SK-N-SH (cell line): ENCODE data around the gene SLC35E2B. TPM values are rescaled to one million over a fixed set of nuclear protein-coding genes. Genes with fewer than 3 reads are reported as not detected.

Experiments
- CTCF ChIA-PET: fragments of 300-600, 350-600 bp; formaldehyde crosslinking; extraction: SDS; loops from one replicate; lab custom pipeline; 2021; lab: Yijun Ruan, JAX
- POLR2A ChIA-PET: fragments of 350-600 bp; sonication (Branson Sonifier 250); formaldehyde crosslinking; extraction: SDS; loops from one replicate; lab custom pipeline; 2020; ENCODE audit warnings: antibody characterized with exemption, inconsistent platforms; lab: Yijun Ruan, JAX
- DNase-seq: peaks from one replicate; pipeline ENCODE4 v3.0.0; 2012
- H2AFZ ChIP-seq: fragments of 200-600 bp; sonication (generic); 2 replicates; pipeline ENCODE4 v1.8.1; 2016; ENCODE audit warnings: antibody characterized with exemption, mild to moderate bottlenecking, low read depth
- H3F3A ChIP-seq: fragments of 200-600 bp; sonication (generic); replicated peaks from 2 replicates; pipeline ENCODE3; 2016; ENCODE audit warnings: antibody characterized with exemption, mild to moderate bottlenecking; ENCODE audit not compliant: insufficient read depth
- H3K27ac ChIP-seq, 2 experiments: fragments of 200-500 bp in 1 of 2; fragments of 200-600 bp in 1 of 2; sonication (Bioruptor generic) in 1 of 2; sonication (generic), shearing (Covaris generic) in 1 of 2; 2 replicates each; pipeline versions ENCODE4 v1.5.1 to v1.6.1; 2014 to 2016; ENCODE audit warnings: low read depth in 2 of 2, inconsistent platforms in 1 of 2, low read length in 1 of 2, mild to moderate bottlenecking in 1 of 2, mixed read lengths in 1 of 2
- H3K27me3 ChIP-seq: fragments of 200-600 bp; sonication (generic), shearing (Covaris generic); 2 replicates; pipeline ENCODE4 v1.6.1; 2016; ENCODE audit warnings: mixed run types; ENCODE audit not compliant: insufficient read depth
- H3K36me3 ChIP-seq, 2 experiments: fragments of 200-500 bp in 1 of 2; fragments of 200-600 bp in 1 of 2; sonication (Bioruptor generic) in 1 of 2; sonication (generic) in 1 of 2; replicated peaks in 1 of 2; 2 replicates each; pipeline versions ENCODE3 to v1.5.1; 2014 to 2016; ENCODE audit warnings: low read length in 1 of 2, mild to moderate bottlenecking in 1 of 2; ENCODE audit not compliant: insufficient read depth in 2 of 2, control insufficient read depth in 1 of 2
- H3K4me1 ChIP-seq, 2 experiments: fragments of 200-500 bp in 1 of 2; fragments of 200-600 bp in 1 of 2; sonication (Bioruptor generic) in 1 of 2; sonication (generic), shearing (Covaris generic) in 1 of 2; 2 replicates each; pipeline versions ENCODE4 v1.5.1 to v1.6.1; 2014 to 2016; ENCODE audit warnings: low read depth in 1 of 2, low read length in 1 of 2, mixed run types in 1 of 2; ENCODE audit not compliant: insufficient read depth in 2 of 2, control insufficient read depth in 1 of 2
- H3K4me2 ChIP-seq: fragments of 200-600 bp; sonication (generic), shearing (Covaris generic); 2 replicates; pipeline ENCODE4 v1.6.1; 2017; ENCODE audit warnings: mixed run types
- H3K4me3 ChIP-seq, 2 experiments: fragments of 200-500 bp in 1 of 2; fragments of 200-600 bp in 1 of 2; sonication (Bioruptor generic) in 1 of 2; sonication (generic), shearing (Covaris generic) in 1 of 2; 2 replicates each; pipeline versions ENCODE4 v1.5.1 to v1.8.1; 2014 to 2016; ENCODE audit warnings: low read depth in 2 of 2, inconsistent platforms in 1 of 2, low read length in 1 of 2, mild to moderate bottlenecking in 1 of 2, mixed read lengths in 1 of 2, moderate library complexity in 1 of 2
- H3K79me2 ChIP-seq: fragments of 200-600 bp; sonication (generic); 2 replicates; pipeline ENCODE4 v1.8.1; 2017; ENCODE audit warnings: mild to moderate bottlenecking; ENCODE audit not compliant: insufficient read depth
- H3K9ac ChIP-seq: fragments of 200-600 bp; sonication (generic); 2 replicates; pipeline ENCODE4 v1.6.1; 2017; ENCODE audit warnings: mixed run types
- H3K9me2 ChIP-seq: fragments of 200-600 bp; sonication (generic); 2 replicates; pipeline ENCODE4 v1.6.1; 2017; ENCODE audit warnings: mixed run types
- H3K9me3 ChIP-seq: fragments of 200-600 bp; sonication (generic); 2 replicates; pipeline ENCODE4 v1.6.1; 2017; ENCODE audit warnings: mixed run types, mild to moderate bottlenecking, moderate library complexity
- H4K20me1 ChIP-seq: fragments of 200-600 bp; sonication (generic); 2 replicates; pipeline ENCODE4 v1.6.1; 2017; ENCODE audit warnings: mild to moderate bottlenecking, mixed run types; ENCODE audit not compliant: insufficient read depth
- CTCF ChIP-seq: fragments of 200-600 bp; sonication (generic); IDR thresholded peaks from 2 replicates; pipeline ENCODE4 v1.6.1; 2017; ENCODE audit warnings: antibody characterized with exemption, mild to moderate bottlenecking, moderate library complexity
- ELF1 ChIP-seq: IDR thresholded peaks from 2 replicates; pipeline ENCODE4 v1.4.0; 2012
- EZH2phosphoT487 ChIP-seq: fragments of 200-600 bp; sonication (generic); IDR thresholded peaks from 2 replicates; pipeline ENCODE4 v1.6.1; 2017; ENCODE audit warnings: low read depth, mixed run types, mild to moderate bottlenecking, antibody characterized with exemption, moderate library complexity, borderline replicate concordance
- FOSL2 ChIP-seq: IDR thresholded peaks from 2 replicates; pipeline ENCODE4 v1.4.0; 2012; ENCODE audit warnings: low read depth, mild to moderate bottlenecking, moderate library complexity, borderline replicate concordance
- FOXM1 ChIP-seq: IDR thresholded peaks from 2 replicates; pipeline ENCODE4 v1.4.0; 2012; ENCODE audit warnings: low read depth, mild to moderate bottlenecking
- GABPA ChIP-seq: IDR thresholded peaks from 2 replicates; pipeline ENCODE4 v1.4.0; 2012; ENCODE audit warnings: low read depth, mild to moderate bottlenecking
- GATA2 ChIP-seq: sonication (generic); formaldehyde crosslinking; IDR thresholded peaks from 2 replicates; pipeline ENCODE4 v1.5.0; 2020; ENCODE audit warnings: mild to moderate bottlenecking, missing genetic modification reagents
- JUND ChIP-seq: IDR thresholded peaks from 2 replicates; pipeline ENCODE4 v1.4.0; 2012
- MAX ChIP-seq: IDR thresholded peaks from 2 replicates; pipeline ENCODE4 v1.4.0; 2012; ENCODE audit warnings: low read depth
- NRF1 ChIP-seq: IDR thresholded peaks from 2 replicates; pipeline ENCODE4 v1.6.1; 2012; ENCODE audit warnings: low read depth, mild to moderate bottlenecking, low read length
- POLR2AphosphoS5 ChIP-seq: IDR thresholded peaks from 2 replicates; pipeline ENCODE4 v1.6.1; 2012; ENCODE audit warnings: low read depth, low read length
- RAD21 ChIP-seq: IDR thresholded peaks from 2 replicates; pipeline ENCODE4 v1.6.1; 2012; ENCODE audit warnings: mild to moderate bottlenecking, low read length
- RCOR1 ChIP-seq: fragments of 150-350 bp; IDR thresholded peaks from 2 replicates; pipeline ENCODE4 v1.6.1; 2017; ENCODE audit warnings: antibody characterized with exemption, low read length
- TAF1 ChIP-seq: IDR thresholded peaks from 2 replicates; pipeline ENCODE4 v1.6.1; 2012; ENCODE audit warnings: low read depth, mild to moderate bottlenecking, low read length, moderate library complexity, borderline replicate concordance
- TCF12 ChIP-seq: IDR thresholded peaks from 2 replicates; pipeline ENCODE4 v1.4.0; 2012
- USF2 ChIP-seq: fragments of 150-350 bp; IDR thresholded peaks from 2 replicates; pipeline ENCODE4 v1.6.1; 2017; ENCODE audit warnings: antibody characterized with exemption, low read length, low read depth, borderline replicate concordance
- YY1 ChIP-seq: IDR thresholded peaks from 2 replicates; pipeline ENCODE4 v1.4.0; 2012; ENCODE audit warnings: low read depth, mild to moderate bottlenecking
- ZBTB33 ChIP-seq: IDR thresholded peaks from 2 replicates; pipeline ENCODE4 v1.4.0; 2012; ENCODE audit warnings: low read depth, borderline replicate concordance
- WGBS: methylation state at CpG from one replicate; pipeline ENCODE4 v1.1.6; 2017; ENCODE audit warnings: low lambda C conversion rate; 5-methylcytosine and 5-hydroxymethylcytosine counted together
- polyA plus RNA-seq, 3 experiments: library from polyadenylated mRNA; depleted of rRNA; stranded (reverse); fragments of >200 nt; gene quantifications; 2 replicates each; pipeline ENCODE4 v1.2.3, GENCODE V29; 2012

The SLC35E2B gene
- polyA plus RNA-seq, 1 of the 3 experiments (the other 2 are of a cell fraction), result 20.5 TPM

GRCh38 chr1:1622788-1623094, 69.9 kb downstream of the SLC35E2B start (continued):
- TF ChIP-seq EZH2phosphoT487 (no peak), POLR2AphosphoS5 (no peak), TCF12 (no peak), RAD21 (no peak), GABPA (no peak), YY1 (no peak), JUND (no peak), RCOR1 (no peak), MAX (no peak)

GRCh38 chr1:1622010-1622787, 70.4 kb downstream of the SLC35E2B start:
- ChIA-PET POLR2A (no interaction called here), CTCF (no interaction called here)
- Histone ChIP-seq H3K9me3 (no peaks in the 10 kb centered on the region), H3K9me2 (no peaks in the 10 kb centered on the region), H3K79me2 (peaks cover 20% of the 10 kb centered on the region), H4K20me1 (no peaks in the 10 kb centered on the region)
- no peak for TF ChIP-seq RCOR1
- no peak for TF ChIP-seq FOXM1
- TF ChIP-seq NRF1, result no peak
- TF ChIP-seq GATA2 (CRISPR knock-in tag), result no peak
- no peak for TF ChIP-seq ELF1
- TF ChIP-seq, all 33 proteins: peak for 0
- Histone ChIP-seq H3F3A (no peaks in the 10 kb centered on the region), H3K27me3 (no peaks in the 10 kb centered on the region), H3K4me2 (no peak overlapping the region), H2AFZ (no peak overlapping the region), H3K4me1 (peaks cover 0 to under 1% of the 10 kb centered on the region in 2 experiments; a peak in 1 of 4 replicates), H3K27ac (no peak overlapping the region), H3K36me3 (peaks cover 5 to 7% of the 10 kb centered on the region in 2 experiments), H3K9ac (no peak overlapping the region), H3K4me3 (no peak overlapping the region)
- WGBS, result 80% methylated on average over 8 of the region's 21 CpGs
- DNase-seq, result no peak

- no peak for DNase-seq
- H2AFZ ChIP-seq, result no peak overlapping the region
- H3K9ac ChIP-seq, result no peak overlapping the region
- H3K9me3 ChIP-seq, result no peaks in the 10 kb centered on the region
- H3K79me2 ChIP-seq, result peaks cover 28% of the 10 kb centered on the region
- no peak overlapping the region for H3K4me2 ChIP-seq
- H3F3A ChIP-seq, result no peaks in the 10 kb centered on the region
- H3K4me1 ChIP-seq, result peaks cover 0 to 8% of the 10 kb centered on the region in 2 experiments; a peak in 1 of 4 replicates
- CTCF ChIA-PET, result interaction anchor here (1.5 kb wide), 1 partner anchor 66 kb away, joined by 3 read pairs; no protein-coding TSS in a partner anchor
- H3K27me3 ChIP-seq, result no peaks in the 10 kb centered on the region
- H3K36me3 ChIP-seq, result peaks cover 5 to 7% of the 10 kb centered on the region in 2 experiments
- no peaks in the 10 kb centered on the region for H3K9me2 ChIP-seq
- H3K4me3 ChIP-seq, result no peak overlapping the region
- POLR2A ChIA-PET, result no interaction called here
- no CpG with 5 or more reads among the region's 31 CpGs for WGBS
- no peak overlapping the region for H3K27ac ChIP-seq
- no peaks in the 10 kb centered on the region; the same call in 1 of the 2 replicates for H4K20me1 ChIP-seq
- TF ChIP-seq TAF1 (no peak), MAX (no peak), FOSL2 (no peak), RCOR1 (no peak), NRF1 (no peak), USF2 (no peak), CTCF (no peak), ZBTB33 (no peak)
Measured at GRCh38 chr1:1621173-1622009, 71.2 kb downstream of the SLC35E2B start.
